BJ (cell line): ENCODE results near the gene SLC25A53. TPM values are rescaled to one million over a fixed set of nuclear protein-coding genes. Genes with fewer than 3 reads are reported as not detected.

Experiments
- CTCF ChIA-PET: fragments of 350-600 bp; formaldehyde crosslinking; extraction: SDS; loops from one replicate; lab custom pipeline; 2021; ENCODE audit warnings: antibody characterized with exemption, inconsistent platforms; lab: Yijun Ruan, JAX
- POLR2A ChIA-PET: fragments of 300-600 bp; sonication (Branson Sonifier 250); formaldehyde crosslinking; extraction: SDS; loops from one replicate; lab custom pipeline; 2021; ENCODE audit warnings: antibody characterized with exemption; lab: Charles Lee
- DNase-seq: peaks from one replicate; pipeline ENCODE4 v3.0.0-alpha.2; 2011; ENCODE audit warnings: low read depth
- H3K27me3 ChIP-seq: 2 replicates; pipeline ENCODE4 v1.6.0; 2011; ENCODE audit warnings: low read length; ENCODE audit not compliant: control insufficient read depth, insufficient read depth
- H3K36me3 ChIP-seq: 2 replicates; pipeline ENCODE4 v1.5.1; 2011; ENCODE audit warnings: low read length; ENCODE audit not compliant: control insufficient read depth, insufficient read depth
- H3K4me3 ChIP-seq: 2 replicates; pipeline ENCODE4 v1.5.1; 2011; ENCODE audit warnings: low read depth, mild to moderate bottlenecking, control low read depth, low read length
- CTCF ChIP-seq: IDR thresholded peaks from 2 replicates; pipeline ENCODE4 v1.5.1; 2011; ENCODE audit warnings: low read depth, mild to moderate bottlenecking, control low read depth, inconsistent platforms, low read length, moderate library complexity; ENCODE audit not compliant: insufficient read depth
- polyA plus RNA-seq: library from polyadenylated mRNA; depleted of rRNA; stranded (reverse); fragments of >200 nt; gene quantifications from 2 replicates; pipeline ENCODE4 v1.2.3, GENCODE V29; 2011

Gene SLC25A53
- polyA plus RNA-seq, 1 experiment = 5.0 TPM

- Histone ChIP-seq H3K4me3 (no peak overlapping the region), H3K36me3 (no peaks in the 10 kb centered on the region), H3K27me3 (no peaks in the 10 kb centered on the region)
- no peak for DNase-seq
- ChIA-PET POLR2A (no interaction called here), CTCF (interaction anchor here (1.6 kb wide), 1 partner anchor 18 kb away, joined by 5 read pairs; no protein-coding TSS in a partner anchor)
- no peak for TF ChIP-seq CTCF
These were observed 26.0 kb downstream of the SLC25A53 start for GRCh38 chrX:104130808-104131207.

- DNase-seq = no peak
- H3K36me3 ChIP-seq = no peaks in the 10 kb centered on the region
- H3K27me3 ChIP-seq = no peaks in the 10 kb centered on the region
- CTCF ChIA-PET = interaction anchor here (1.8 kb wide), 1 partner anchor 14 kb away, joined by 5 read pairs; no protein-coding TSS in a partner anchor
- POLR2A ChIA-PET = no interaction called here
- TF ChIP-seq CTCF = no peak
- no peak overlapping the region for H3K4me3 ChIP-seq
These were observed 30.0 kb downstream of the SLC25A53 start for GRCh38 chrX:104126856-104127255.

GRCh38 chrX:104122829-104123228 lies 34.0 kb downstream of the SLC25A53 start:
- POLR2A ChIA-PET = no interaction called here
- CTCF ChIA-PET = no interaction called here

GRCh38 chrX:104118765-104119164 lies 38.0 kb downstream of the SLC25A53 start:
- no peak for DNase-seq
- TF ChIP-seq CTCF = no peak
- no peaks in the 10 kb centered on the region for H3K36me3 ChIP-seq
- no peak overlapping the region for H3K4me3 ChIP-seq
- H3K27me3 ChIP-seq = no peaks in the 10 kb centered on the region
- CTCF ChIA-PET = interaction anchor here (1.5 kb wide), 1 partner anchor 19 kb away, joined by 5 read pairs; no protein-coding TSS in a partner anchor
- POLR2A ChIA-PET = no interaction called here

More at GRCh38 chrX:104122829-104123228, 34.0 kb downstream of the SLC25A53 start:
- no peaks in the 10 kb centered on the region for H3K36me3 ChIP-seq
- no peak for TF ChIP-seq CTCF
- no peaks in the 10 kb centered on the region for H3K27me3 ChIP-seq
- DNase-seq = no peak
- no peak overlapping the region for H3K4me3 ChIP-seq

GRCh38 chrX:104117759-104118158 lies 39.0 kb downstream of the SLC25A53 start:
- DNase-seq = no peak
- no peaks in the 10 kb centered on the region for H3K27me3 ChIP-seq
- TF ChIP-seq CTCF = no peak
- no peaks in the 10 kb centered on the region for H3K36me3 ChIP-seq
- ChIA-PET POLR2A (no interaction called here), CTCF (no interaction called here)
- H3K4me3 ChIP-seq = no peak overlapping the region
